Neural progenitor cell (in vitro differentiated cells): ENCODE measurements around the gene SLC11A2. TPM values are rescaled to one million over a fixed set of nuclear protein-coding genes. Genes with fewer than 3 reads are reported as not detected.
"Not testable (repeated sequence)": the region's sequence is repeated elsewhere in the genome, so short reads cannot be mapped to it uniquely, and the experiment has no call there.

Experiments
- DNase-seq: peaks from one replicate; pipeline ENCODE4 v3.0.0-alpha.2; 2016; ENCODE audit warnings: low spot score
- H2AFZ ChIP-seq: fragments of 200-600 bp; sonication (generic); replicated peaks from 2 replicates; pipeline ENCODE4 v1.6.1; 2016; ENCODE audit warnings: antibody characterized with exemption
- H3F3A ChIP-seq: fragments of 200-600 bp; sonication (generic); 2 replicates; pipeline ENCODE4 v1.6.1; 2016; ENCODE audit warnings: antibody characterized with exemption, low read depth
- H3K27ac ChIP-seq: fragments of 200-600 bp; sonication (generic); 2 replicates; pipeline ENCODE4 v1.5.1; 2016; ENCODE audit warnings: mild to moderate bottlenecking
- H3K27me3 ChIP-seq: fragments of 200-600 bp; sonication (generic); 2 replicates; pipeline ENCODE4 v1.6.1; 2016; ENCODE audit warnings: mild to moderate bottlenecking, moderate library complexity
- H3K36me3 ChIP-seq: fragments of 200-600 bp; sonication (generic); 2 replicates; pipeline ENCODE4 v1.5.1; 2016
- H3K4me1 ChIP-seq: fragments of 200-600 bp; sonication (generic); 2 replicates; pipeline ENCODE4 v1.6.1; 2016; ENCODE audit warnings: mixed run types
- H3K4me2 ChIP-seq: fragments of 200-600 bp; sonication (generic); 2 replicates; pipeline ENCODE4 v1.6.1; 2016
- H3K4me3 ChIP-seq: fragments of 200-600 bp; sonication (generic); 2 replicates; pipeline ENCODE4 v1.5.1; 2016
- H3K79me2 ChIP-seq: fragments of 200-600 bp; sonication (generic); 2 replicates; pipeline ENCODE4 v1.6.1; 2016; ENCODE audit warnings: low read depth
- H3K9ac ChIP-seq: fragments of 200-600 bp; sonication (generic); 2 replicates; pipeline ENCODE4 v1.6.1; 2016
- H3K9me3 ChIP-seq: fragments of 200-600 bp; sonication (generic); 2 replicates; pipeline ENCODE4 v1.5.1; 2016; ENCODE audit warnings: low read depth
- H4K20me1 ChIP-seq: fragments of 200-600 bp; sonication (generic); 2 replicates; pipeline ENCODE4 v1.6.1; 2016; ENCODE audit warnings: low read depth
- H3K27ac Mint-ChIP-seq: 3 replicates; pipeline ENCODE4 v1.8.0; 2021; ENCODE audit warnings: mixed read lengths
- H3K27me3 Mint-ChIP-seq: 2 replicates; pipeline ENCODE4 v1.8.0; 2022; ENCODE audit warnings: low read depth, mild to moderate bottlenecking, inconsistent platforms, moderate library complexity, mixed read lengths; ENCODE audit not compliant: insufficient read depth
- H3K36me3 Mint-ChIP-seq: 3 replicates; pipeline ENCODE4 v1.8.0; 2021; ENCODE audit warnings: mixed read lengths
- H3K4me1 Mint-ChIP-seq: 3 replicates; pipeline ENCODE4 v1.8.0; 2021; ENCODE audit warnings: mixed read lengths
- H3K4me3 Mint-ChIP-seq: 3 replicates; pipeline ENCODE4 v1.8.0; 2021; ENCODE audit warnings: mild to moderate bottlenecking, moderate library complexity, mixed read lengths
- H3K9me3 Mint-ChIP-seq: 3 replicates; pipeline ENCODE4 v1.8.0; 2020; ENCODE audit warnings: mixed read lengths
- CTCF ChIP-seq: fragments of 200-600 bp; sonication (generic); IDR thresholded peaks from 2 replicates; pipeline ENCODE4 v1.5.1; 2017; ENCODE audit warnings: antibody characterized with exemption, mild to moderate bottlenecking
- EZH2 ChIP-seq: fragments of 200-600 bp; sonication (generic); IDR thresholded peaks from 2 replicates; pipeline ENCODE4 v1.6.1; 2017; ENCODE audit warnings: antibody characterized with exemption, mild to moderate bottlenecking, moderate library complexity
- EZH2phosphoT487 ChIP-seq: fragments of 200-600 bp; sonication (generic); IDR thresholded peaks from 2 replicates; pipeline ENCODE4 v1.6.1; 2017; ENCODE audit warnings: antibody characterized with exemption
- total RNA-seq: library from RNA; depleted of rRNA; stranded (reverse); fragments of >200 nt; gene quantifications from 2 replicates; pipeline ENCODE4 v1.2.3, GENCODE V29; 2015; ENCODE audit warnings: low replicate concordance

Gene SLC11A2
- total RNA-seq, 1 donor from 2014 or later = 62.7 TPM

GRCh38 chr12:50961708-50962107 lies 64.5 kb downstream of the SLC11A2 start:
- Mint-ChIP-seq H3K4me3 (no peak overlapping the region), H3K36me3 (no peaks in the 10 kb centered on the region), H3K27ac (no peak overlapping the region), H3K9me3 (no peaks in the 10 kb centered on the region), H3K27me3 (peaks cover 4% of the 10 kb centered on the region), H3K4me1 (peaks cover 4% of the 10 kb centered on the region)
- H3K36me3 ChIP-seq = no peaks in the 10 kb centered on the region
- no peaks in the 10 kb centered on the region for H3K27me3 ChIP-seq
- H3K27ac ChIP-seq = no peak overlapping the region
- TF ChIP-seq EZH2phosphoT487 = no peak
- no peak for DNase-seq
- H3K4me1 ChIP-seq = no peaks in the 10 kb centered on the region
- H3K9me3 ChIP-seq = no peaks in the 10 kb centered on the region
- no peak overlapping the region for H2AFZ ChIP-seq
- no peaks in the 10 kb centered on the region for H3K79me2 ChIP-seq
- no peaks in the 10 kb centered on the region for H4K20me1 ChIP-seq
- no peaks in the 10 kb centered on the region for H3F3A ChIP-seq
- no peak overlapping the region for H3K4me2 ChIP-seq
- H3K9ac ChIP-seq = no peak overlapping the region
- H3K4me3 ChIP-seq = no peak overlapping the region

GRCh38 chr12:50960130-50960529 lies 66.1 kb downstream of the SLC11A2 start:
- Histone ChIP-seq H3K9ac (no peak overlapping the region), H3F3A (no peaks in the 10 kb centered on the region), H3K79me2 (no peaks in the 10 kb centered on the region), H3K36me3 (no peaks in the 10 kb centered on the region), H3K9me3 (no peaks in the 10 kb centered on the region), H3K4me3 (no peak overlapping the region), H3K27ac (no peak overlapping the region), H2AFZ (no peak overlapping the region), H3K4me2 (no peak overlapping the region), H3K4me1 (no peaks in the 10 kb centered on the region), H4K20me1 (no peaks in the 10 kb centered on the region), H3K27me3 (no peaks in the 10 kb centered on the region)
- H3K9me3 Mint-ChIP-seq = no peaks in the 10 kb centered on the region
- H3K4me3 Mint-ChIP-seq = no peak overlapping the region
- DNase-seq = no peak
- H3K27me3 Mint-ChIP-seq = peaks cover 2% of the 10 kb centered on the region
- no peak overlapping the region for H3K27ac Mint-ChIP-seq
- peaks cover 4% of the 10 kb centered on the region for H3K4me1 Mint-ChIP-seq
- no peaks in the 10 kb centered on the region for H3K36me3 Mint-ChIP-seq
- no peak for TF ChIP-seq CTCF
- TF ChIP-seq EZH2phosphoT487 = no peak
- TF ChIP-seq EZH2 = no peak

GRCh38 chr12:50955697-50956096 lies 70.5 kb downstream of the SLC11A2 start:
- Mint-ChIP-seq H3K27ac (no peak overlapping the region), H3K4me3 (no peak overlapping the region), H3K36me3 (no peaks in the 10 kb centered on the region), H3K9me3 (no peaks in the 10 kb centered on the region), H3K4me1 (peaks cover 4% of the 10 kb centered on the region), H3K27me3 (no peaks in the 10 kb centered on the region)
- Histone ChIP-seq H3K27ac (no peak overlapping the region), H3K4me1 (no peaks in the 10 kb centered on the region), H4K20me1 (no peaks in the 10 kb centered on the region), H3K4me2 (no peak overlapping the region), H2AFZ (no peak overlapping the region), H3K27me3 (no peaks in the 10 kb centered on the region), H3F3A (no peaks in the 10 kb centered on the region), H3K36me3 (no peaks in the 10 kb centered on the region), H3K9me3 (no peaks in the 10 kb centered on the region), H3K79me2 (no peaks in the 10 kb centered on the region), H3K4me3 (no peak overlapping the region), H3K9ac (no peak overlapping the region)
- no peak for DNase-seq
- no peak for TF ChIP-seq EZH2phosphoT487
- no peak for TF ChIP-seq EZH2
- TF ChIP-seq CTCF = no peak

- H3K4me2 ChIP-seq = no peak overlapping the region
- H3K27ac ChIP-seq = no peak overlapping the region
- no peak overlapping the region for H3K9ac ChIP-seq
- H3K27me3 ChIP-seq = no peaks in the 10 kb centered on the region
- H3K79me2 ChIP-seq = no peaks in the 10 kb centered on the region
- H3K27me3 Mint-ChIP-seq = no peaks in the 10 kb centered on the region
- no peaks in the 10 kb centered on the region for H4K20me1 ChIP-seq
- no peaks in the 10 kb centered on the region for H3K36me3 Mint-ChIP-seq
- TF ChIP-seq EZH2phosphoT487 (no peak), CTCF (no peak), EZH2 (no peak)
- H3K9me3 ChIP-seq = no peaks in the 10 kb centered on the region
- H2AFZ ChIP-seq = no peak overlapping the region
- H3K4me3 Mint-ChIP-seq = no peak overlapping the region
- no peak for DNase-seq
- H3F3A ChIP-seq = no peaks in the 10 kb centered on the region
- H3K4me1 ChIP-seq = no peaks in the 10 kb centered on the region
- H3K27ac Mint-ChIP-seq = no peak overlapping the region
- no peaks in the 10 kb centered on the region for H3K36me3 ChIP-seq
- H3K9me3 Mint-ChIP-seq = no peaks in the 10 kb centered on the region
- H3K4me3 ChIP-seq = no peak overlapping the region
- H3K4me1 Mint-ChIP-seq = peaks cover 4% of the 10 kb centered on the region
Measured at GRCh38 chr12:50955288-50955687, 70.9 kb downstream of the SLC11A2 start.

- DNase-seq, H2AFZ ChIP-seq, H3K27ac ChIP-seq, H3K4me3 ChIP-seq, H3K27me3 Mint-ChIP-seq, H3K4me3 Mint-ChIP-seq, H3K4me2 ChIP-seq, H4K20me1 ChIP-seq, H3K9ac ChIP-seq, H3K79me2 ChIP-seq, H3K9me3 ChIP-seq, H3K4me1 Mint-ChIP-seq, H3K4me1 ChIP-seq, H3F3A ChIP-seq, H3K36me3 Mint-ChIP-seq, H3K36me3 ChIP-seq, H3K27ac Mint-ChIP-seq, H3K9me3 Mint-ChIP-seq, H3K27me3 ChIP-seq: not testable (repeated sequence)
Measured at GRCh38 chr12:50954789-50955188, 71.4 kb downstream of the SLC11A2 start.
